ENCODE data around the gene SRCAP.
"Not testable (repeated sequence)": the region's sequence is repeated elsewhere in the genome, so short reads cannot be mapped to it uniquely, and the experiment has no call there.

SRCAP gene

DNA sequence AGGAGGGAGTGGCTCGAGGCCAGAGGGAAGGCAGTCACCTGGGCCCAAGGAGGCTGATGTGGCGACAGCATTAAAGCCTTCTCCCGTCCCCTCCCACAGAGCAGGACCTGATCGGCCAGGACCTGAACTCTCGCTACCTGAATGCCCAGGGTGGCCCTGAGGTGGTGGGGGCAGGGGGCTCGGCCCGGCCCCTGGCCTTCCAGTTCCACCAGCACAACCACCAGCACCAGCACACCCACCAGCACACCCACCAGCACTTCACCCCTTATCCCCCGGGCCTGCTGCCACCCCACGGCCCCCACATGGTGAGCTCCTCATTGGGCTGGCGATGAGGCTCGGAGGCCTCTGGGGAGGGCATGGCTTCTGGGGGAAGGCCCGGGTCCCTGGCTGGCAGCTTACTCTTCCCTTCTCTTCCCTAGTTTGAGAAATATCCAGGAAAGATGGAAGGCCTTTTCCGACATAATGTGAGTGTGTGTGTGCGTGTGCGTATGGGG, 34.3 kb upstream of the SRCAP start:
- DNase-seq = no peak

DNA sequence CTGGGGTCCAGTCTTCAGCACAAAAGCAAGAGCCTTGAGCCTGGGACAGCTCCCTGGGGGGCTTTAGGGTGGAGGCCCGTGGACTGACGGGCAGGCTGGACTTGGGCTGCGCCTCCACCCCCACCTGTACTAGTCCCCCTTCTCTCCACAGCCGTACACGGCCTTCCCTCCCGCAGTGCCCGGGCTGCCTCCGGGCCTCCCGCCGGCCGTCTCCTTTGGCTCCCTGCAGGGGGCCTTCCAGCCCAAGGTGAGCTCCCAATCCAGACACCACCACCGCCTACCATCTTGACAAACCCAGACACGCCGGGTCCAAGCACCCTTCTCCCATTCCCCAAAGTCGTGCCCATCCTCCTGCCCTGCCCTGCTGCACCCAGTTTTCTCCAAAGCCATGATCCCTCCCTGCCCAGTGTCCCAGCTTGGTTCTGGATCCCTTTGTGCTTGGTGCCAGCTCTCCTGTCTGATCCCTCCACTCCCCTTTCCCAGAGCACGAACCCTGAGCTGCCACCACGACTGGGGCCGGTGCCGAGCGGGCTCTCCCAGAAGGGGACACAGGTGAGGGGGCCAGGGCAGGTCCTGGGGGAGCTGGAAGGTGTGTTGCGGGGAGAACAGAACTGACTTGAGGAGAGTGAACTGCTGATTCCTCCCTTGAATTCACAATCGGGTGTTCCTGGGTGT, 33.7 kb upstream of the SRCAP start:
- DNase-seq = no peak

DNA sequence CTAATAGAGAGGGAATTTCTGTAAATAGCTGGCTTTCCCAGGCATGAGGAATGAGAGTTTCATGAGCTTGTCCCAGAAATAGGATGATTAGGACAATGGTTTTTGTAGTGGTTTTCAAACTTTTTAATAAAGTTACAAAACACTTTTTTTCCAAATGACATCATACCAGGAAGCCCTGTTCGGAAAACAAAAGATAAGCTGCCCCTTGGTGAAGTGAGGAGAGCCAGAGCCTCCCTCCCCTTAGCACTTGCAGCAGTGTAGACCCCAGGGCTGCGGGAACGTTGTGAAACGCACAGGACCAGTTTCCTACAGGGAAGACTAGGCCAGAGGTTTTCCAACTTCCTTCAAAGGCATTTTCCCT, 33.2 kb upstream of the SRCAP start:
- no peak for DNase-seq

DNA sequence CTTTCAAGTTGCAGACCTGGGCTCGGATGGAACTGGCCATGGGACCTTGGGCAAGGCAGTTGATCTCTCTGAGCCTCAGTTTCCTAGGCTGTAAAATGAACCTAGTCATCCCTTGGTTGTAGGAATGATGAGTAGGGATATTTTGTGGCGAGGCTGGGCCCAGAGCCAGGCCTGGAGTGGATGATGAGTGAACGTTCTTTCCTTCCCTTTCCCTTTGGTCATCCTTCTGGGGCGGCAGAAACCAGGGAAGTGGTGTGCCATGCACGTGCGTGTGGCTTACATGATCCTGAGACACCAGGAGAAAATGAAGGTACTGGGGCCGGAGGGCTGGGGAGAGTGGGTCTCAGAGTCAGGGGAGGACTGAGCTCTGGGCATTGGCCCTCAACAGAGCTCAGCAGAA, 32.3 kb upstream of the SRCAP start:
- no peak for DNase-seq

DNA sequence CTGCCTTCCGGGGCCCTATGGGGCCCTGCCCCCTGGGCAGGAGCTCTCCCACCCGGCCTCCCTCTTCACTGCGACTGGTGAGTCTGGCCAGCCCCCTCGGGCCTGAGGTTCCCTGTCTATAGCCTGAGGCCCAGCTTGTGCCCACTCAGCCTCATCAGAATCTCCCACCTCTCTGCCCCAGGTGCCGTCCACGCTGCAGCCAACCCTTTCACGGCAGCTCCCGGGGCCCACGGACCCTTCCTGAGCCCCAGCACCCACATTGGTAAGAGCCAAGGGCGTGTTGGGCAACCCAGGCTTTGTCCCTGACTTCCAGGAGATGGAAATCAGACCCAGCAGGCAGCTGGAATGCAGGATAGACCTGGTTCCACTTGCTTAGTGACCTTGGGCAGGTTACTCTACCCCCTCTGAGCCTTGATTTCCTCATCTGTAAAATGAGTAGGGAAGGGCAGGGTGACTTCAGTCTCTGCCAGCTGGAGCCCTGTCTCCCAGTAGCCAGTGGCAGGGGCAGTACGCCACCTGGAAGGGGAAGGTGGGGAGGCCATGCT, 31.5 kb upstream of the SRCAP start:
- no peak for DNase-seq

DNA sequence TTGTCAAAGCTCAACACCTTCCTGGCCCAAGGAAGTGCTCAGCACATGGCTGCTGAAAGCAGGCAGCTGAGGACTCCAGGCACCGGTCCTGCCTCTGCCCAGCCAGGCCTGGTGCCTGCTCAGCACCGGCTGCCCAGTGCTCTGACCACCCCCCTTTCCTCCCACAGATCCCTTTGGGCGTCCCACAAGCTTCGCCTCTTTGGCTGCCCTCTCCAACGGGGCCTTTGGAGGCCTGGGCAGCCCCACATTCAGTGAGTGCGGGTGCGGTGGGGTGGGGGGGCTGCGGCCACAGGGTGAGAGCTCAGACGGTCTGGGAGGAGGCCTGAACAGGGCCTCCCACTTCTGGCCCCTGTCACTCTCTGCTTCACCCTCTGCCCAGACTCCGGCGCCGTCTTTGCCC, 30.6 kb upstream of the SRCAP start:
- DNase-seq = no peak

DNA sequence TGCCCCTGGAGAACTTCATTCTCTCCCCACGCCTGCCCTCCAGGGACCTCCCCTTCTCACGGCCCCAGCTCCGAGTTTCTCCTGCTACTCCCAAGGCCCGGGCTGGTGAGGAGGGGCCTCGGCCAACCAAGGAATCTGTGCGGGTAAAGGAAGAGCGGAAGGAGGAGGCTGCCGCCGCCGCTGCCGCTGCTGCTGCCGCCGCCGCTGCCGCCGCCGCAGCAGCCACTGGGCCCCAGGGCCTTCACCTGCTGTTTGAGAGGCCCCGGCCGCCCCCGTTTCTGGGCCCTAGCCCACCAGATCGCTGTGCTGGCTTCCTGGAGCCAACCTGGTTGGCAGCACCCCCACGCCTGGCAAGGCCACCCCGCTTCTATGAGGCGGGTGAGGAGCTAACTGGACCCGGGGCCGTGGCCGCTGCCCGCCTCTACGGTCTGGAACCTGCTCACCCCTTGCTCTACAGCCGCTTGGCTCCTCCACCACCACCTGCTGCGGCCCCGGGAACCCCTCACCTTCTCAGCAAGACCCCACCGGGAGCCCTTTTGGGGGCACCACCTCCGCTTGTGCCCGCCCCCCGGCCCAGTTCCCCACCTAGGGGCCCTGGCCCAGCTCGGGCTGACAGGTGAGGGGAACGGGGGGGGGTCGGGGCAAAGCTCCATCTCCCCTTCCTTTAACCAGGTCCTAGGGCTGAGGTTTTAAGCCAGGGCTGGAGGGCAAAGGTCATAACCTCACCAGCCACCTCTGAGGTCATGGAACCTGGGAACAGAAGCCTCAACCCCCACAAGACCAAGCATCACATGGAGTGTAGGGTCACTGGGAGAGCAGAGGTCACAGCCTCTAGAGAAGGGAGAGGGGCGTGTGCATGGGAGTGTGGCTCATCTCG, 29.7 kb upstream of the SRCAP start:
- DNase-seq = no peak

DNA sequence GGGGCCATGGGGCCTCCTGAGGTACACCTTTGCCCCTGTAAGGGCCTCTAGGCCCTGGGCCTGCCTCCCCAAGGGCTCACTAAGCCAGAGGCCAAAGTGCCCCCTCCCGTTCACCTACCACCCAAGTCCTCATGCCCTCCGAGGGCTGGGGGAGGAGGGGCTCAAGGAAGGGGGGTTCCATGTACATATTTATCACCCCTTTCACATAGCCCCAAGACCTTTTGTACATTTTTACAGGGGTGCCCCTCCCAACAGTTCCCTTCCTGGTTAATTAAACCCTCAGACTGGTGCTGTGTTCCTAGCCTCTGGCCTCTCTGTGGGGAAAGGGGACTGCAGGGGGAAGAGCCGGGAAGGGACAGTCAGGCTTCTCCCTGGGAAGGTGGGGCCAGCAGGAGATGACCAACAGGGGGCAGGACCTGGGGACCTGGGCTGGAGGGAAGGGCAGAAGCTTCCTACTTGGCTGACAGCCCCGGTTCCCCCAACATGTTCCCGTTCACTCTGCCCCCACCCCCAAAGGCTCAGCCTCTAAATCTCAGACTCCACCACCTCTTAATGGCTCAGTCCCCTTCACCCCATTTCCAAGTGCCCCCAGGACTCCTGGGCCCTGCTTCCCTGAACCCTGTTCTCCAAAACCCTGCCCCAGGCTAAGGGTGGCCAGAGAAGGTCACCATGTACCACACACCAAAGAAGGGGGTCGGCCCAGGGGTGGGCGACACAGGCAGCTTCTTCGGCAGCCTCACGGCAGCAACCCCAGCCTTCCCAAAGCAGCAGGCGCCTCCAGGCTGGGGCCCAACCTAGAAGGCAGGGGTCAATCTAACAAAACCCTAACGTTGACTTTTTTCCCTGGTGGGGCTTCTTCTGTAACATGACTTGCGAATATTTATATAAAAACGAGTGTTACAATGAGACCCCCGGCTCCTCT, 28.8 kb upstream of the SRCAP start:
- DNase-seq = no peak

DNA sequence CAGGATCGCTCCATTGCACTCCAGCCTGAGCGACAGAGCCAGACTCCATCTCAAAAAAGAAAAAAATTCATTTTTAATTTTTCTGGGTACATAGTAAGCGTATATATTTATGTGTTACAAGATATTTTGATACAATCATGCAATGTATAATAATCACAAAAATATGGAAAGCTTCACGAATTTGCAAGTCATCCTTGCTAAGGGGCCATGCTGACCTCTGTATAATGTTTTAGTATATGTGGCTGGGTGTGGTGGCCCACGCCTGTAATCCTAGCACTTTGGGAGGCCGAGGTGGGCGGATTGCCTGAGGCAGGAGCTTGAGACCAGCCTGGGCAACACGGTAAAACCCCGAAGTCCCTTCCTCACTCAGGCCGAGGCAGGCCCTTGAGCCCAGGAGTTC, 23.8 kb upstream of the SRCAP start:
- no peak for DNase-seq

DNA sequence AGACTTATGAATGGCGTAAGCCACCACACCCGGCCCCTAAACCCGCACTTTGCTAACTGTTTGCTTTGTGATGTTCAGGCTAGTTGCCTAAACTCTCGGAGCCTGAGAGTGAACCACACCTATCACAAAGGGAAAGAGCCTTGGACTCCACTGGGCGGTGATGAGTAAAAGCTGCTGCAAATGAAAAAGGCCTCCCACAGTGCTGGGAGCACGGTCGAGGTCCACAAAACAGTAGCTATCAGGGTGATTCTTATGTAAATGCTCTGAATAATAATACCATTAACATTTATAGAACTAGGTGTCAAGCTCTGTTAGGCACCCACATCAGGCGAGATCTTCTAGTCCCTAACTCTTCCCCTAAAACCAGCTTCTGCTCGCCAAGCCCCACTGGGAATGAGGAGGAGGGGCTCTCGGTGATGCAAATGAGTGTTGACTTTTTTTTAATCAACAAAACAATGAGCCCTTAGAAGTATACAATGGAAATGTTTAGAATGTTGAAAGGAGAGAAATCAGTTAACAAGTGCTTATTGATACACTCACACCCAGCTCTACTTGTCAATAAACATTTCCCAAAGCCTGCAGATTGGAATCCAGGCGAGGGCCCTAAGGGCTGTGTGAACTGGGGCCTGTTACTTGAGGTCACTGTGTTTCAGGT, 20.9 kb upstream of the SRCAP start:
- no peak for DNase-seq

DNA sequence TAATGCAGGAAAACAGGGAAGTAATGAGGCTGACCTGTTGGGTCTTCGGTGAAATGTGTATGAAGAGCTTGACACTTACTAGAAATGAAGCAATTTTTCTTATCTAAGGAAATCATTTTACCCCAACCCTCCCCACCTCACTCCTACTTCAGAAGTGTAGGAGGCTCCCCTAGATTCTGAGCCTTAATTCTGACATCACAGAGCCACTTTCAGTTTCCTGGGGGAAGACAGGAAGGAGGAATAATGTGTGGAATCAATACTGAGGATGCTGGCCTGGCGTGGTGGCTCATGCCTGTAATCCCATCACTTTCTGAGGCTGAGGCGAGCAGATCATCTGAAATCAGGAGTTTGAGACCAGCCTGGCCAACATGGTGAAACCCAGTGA, 20.4 kb upstream of the SRCAP start:
- no peak for DNase-seq

DNA sequence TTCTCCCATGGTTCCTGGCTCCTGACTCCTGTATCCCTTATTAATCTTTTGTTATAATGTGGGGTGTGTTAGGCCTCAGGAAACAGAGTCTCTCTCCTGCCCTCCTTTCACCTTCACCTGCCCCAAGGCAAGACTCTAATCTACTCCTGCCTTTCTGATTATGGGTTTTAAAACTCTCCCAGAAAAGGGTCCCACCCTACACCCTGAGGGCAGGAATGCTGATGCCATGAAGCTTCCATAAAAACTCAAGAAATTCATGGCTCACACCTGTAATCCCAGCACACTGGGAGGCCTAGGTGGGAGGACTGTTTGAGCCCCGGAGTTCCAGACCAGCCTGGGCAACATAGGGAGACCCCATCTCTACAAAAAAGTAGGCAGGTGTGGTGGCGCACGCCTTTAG, 18.6 kb upstream of the SRCAP start:
- DNase-seq = no peak

DNA sequence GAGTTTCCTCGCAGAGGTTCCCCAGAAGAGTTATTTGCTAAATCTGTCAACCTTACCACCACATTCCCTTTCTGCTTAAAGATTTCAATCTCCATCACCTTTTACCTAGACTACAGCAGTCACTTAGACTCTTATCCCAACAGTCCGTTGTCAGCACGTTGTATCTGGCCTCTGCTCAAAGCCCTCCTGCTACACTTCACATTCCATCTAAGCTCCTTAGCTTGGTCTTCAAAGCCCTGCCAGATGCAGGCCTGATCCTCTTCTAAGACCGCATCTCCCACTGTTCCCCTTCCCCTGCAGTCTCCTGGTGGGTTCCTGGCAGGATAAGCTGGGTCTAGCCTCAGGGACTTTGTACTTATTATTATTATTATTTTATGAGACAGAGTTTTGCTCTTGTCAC, 10.3 kb upstream of the SRCAP start:
- DNase-seq = no peak

DNA sequence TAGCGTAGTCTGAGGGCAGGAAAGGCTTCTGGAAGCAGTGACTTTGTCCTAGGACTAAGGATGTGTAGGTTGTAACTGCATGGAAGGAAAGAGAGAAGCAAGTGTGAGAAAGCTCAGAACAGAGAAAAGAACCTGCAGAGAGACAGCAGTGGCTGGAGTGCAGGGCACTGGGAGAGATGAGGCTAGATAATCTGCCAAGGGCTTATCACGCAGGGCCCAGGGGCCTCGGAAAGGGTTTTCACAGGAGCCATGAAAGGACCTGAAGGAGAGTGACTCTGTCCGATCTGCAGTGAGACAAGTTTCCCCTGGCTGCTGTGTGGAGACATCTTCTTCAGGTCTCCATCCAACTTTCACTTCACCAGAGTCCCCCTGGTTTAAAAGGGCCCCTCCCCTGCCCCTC, 7.1 kb upstream of the SRCAP start:
- no peak for DNase-seq

DNA sequence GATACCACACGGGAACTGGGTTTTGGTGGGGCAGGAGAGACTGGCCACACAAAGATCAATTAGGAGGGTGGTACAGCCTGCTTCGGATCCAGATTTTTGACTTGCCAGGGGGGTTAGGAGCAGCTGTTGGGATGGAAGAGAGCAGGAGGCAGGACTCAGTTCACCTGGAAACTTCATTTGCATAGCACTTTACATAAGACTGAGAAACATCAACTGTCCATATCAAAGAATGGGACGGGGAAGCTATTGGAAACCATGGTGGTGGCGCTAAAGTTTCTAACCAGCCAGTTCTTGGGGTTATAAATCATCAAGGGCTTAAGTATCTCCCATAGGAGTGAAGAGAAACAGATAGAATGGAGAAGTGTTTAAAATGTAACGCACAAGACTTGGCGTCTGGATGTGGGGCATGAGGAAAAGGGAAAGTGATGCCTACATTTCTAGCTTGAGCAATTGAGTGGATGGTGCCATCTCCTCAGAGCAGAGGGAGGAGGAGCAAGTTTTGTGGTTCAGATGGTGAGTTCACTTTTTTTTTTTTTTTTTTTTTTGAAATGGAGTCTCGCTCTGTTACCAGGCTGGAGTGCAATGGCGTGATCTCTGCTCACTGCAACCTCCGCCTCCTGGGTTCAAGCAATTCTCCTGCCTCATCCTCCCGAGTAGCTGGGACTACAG, 6.4 kb upstream of the SRCAP start:
- DNase-seq = no peak

DNA sequence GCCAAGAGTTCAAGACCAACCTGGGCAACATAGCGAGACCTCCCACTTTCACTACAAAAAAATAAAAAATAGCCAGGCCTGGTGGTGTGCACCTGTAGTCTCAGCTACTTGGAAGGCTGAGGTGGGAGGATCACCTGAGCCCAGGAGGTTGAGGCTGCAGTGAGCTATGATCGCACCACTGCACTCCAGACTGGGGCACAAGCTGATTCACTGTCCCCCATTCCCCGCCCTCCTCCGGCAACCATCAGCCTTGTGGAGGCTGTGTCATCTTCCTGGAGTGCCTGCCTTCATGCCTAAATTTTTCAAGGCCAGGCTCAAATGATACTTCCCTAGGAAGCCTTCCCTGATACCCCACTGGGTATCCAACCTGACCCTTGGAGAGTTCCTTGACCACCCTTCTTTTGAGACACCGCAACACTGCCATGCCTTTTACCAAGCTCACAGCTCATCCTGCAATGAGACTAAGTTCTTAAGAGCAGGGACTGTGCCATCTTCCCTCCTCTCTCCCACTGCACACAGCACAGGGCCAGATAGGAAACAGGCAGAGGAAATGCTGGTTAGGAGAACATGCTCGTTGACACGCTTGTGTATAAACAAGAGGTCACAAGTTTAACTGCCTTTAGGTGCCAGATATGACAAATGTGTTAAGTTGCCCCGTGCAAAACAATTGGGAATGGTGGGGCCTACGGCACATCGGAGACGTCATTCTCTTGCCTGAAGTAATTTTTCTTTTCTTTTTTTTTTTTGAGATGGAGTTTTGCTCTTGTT, 3.9 kb upstream of the SRCAP start:
- DNase-seq = no peak

DNA sequence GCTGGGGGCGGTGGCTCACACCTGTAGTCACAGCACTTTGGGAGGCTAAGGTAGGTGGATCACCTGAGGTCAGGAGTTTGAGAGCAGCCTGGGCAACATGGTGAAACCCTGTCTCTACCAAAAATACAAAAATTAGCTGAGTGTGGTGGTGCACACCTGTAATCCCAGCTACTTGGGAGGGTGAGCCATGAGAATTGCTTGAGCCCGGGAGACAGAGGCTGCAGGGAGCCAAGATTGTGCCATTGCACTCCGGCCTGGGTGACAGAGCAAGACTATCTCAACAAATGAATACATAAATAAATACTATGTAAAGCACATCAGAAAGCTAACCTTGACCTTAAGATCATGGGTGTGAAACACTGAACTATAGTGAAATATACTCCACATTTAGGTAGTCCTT, 2.3 kb upstream of the SRCAP start:
- DNase-seq = not testable (repeated sequence)

DNA sequence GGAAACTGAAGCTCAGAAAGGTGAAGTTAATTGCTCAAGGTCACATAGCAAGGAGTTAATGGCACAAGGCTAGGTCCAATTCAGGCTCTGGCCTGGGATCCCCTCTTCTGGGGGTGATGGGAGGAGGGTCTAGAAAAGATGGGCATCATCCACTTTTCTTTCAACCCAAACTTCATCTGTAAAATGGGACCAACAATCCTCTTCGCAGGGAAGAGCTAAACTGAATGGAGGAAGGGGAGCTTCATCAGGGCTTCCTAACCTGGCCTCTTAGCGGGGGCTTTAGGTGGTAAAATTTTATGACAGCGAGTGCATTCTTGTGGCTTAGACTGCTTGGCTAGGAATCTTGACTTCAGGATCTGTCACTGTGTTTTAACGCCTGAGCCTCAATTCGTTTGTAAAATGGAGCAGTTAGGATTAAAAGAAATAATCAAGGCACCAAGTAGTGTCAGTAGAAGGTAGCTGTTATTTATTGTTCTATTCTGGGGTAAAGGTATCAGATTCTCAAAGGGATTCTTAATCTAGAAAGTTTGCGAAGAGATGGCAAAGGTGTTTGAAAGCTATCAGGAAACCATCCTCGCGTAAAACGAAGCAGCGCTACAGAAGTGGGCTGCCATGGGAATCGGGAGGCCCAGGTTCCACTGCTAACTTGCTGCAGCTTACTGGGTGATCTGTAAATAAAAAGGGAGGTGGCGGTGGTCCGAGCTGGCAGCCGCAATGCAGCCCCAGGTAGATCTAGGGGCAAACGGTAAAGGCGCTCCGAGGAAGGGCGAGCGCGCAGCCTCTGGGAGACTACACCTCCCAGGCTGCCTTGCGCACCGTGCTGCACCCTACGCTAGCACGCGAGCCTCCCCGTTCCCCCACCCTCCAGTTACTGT, 1.5 kb upstream of the SRCAP start:
- peak; percentile 28 for DNase-seq

DNA sequence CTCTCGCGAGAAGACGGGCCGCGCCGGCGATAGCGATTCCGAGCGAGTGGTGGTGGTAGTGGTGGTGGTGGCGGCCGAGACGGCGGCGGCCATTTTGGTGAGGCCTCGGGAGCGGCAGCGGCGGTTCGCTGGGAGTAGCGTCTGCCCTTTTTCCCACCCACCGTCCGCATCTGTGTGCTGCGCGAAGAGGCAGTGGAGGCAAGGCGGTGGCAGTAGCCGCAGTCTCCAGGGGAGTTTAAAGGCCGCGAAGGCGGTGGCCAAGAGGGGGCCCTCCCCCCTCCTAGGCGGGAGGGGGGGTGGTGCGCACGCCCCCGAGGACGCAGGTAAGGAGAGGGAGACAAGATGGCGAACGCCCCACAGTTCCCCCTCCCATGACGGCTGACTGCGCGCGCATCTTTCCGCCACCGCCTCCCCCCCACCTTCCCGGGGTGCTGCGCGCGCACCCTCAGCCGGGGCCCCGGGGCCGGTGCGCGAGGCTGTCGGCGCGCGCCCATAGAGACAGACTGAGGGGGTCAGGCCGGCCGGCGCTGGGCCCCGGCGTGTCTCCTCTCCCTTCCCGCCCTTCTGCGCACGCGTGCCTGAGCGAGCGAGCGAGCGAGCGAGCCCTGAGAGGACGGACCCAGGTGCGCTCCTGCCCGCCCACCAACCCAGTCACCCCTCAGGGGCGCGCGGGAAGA, 694 bp upstream of the SRCAP start:
- DNase-seq = peak; percentile 96

Measured in NCI-H2227 treated with DMSO at 0.1 percent for 48 hours (cell line).